Endothelial cell of umbilical vein (primary cell): ENCODE results near the gene S100A11. TPM values are rescaled to one million over a fixed set of nuclear protein-coding genes. Genes with fewer than 3 reads are reported as not detected.

Experiments used
- BruUV-seq: library from RNA; stranded (reverse); fragments of 400-500 nt; replicated peaks from 2 replicates; lab custom pipeline; 2021; lab: Mats Ljungman, UMichigan
- CTCF ChIA-PET: fragments of 300-600, 350-600 bp; sonication (Branson Sonifier 250); formaldehyde crosslinking; loops from one replicate; lab custom pipeline; 2021; ENCODE audit warnings: antibody characterized with exemption, inconsistent platforms; lab: Charles Lee
- POLR2A ChIA-PET: fragments of 300-600, 350-600 bp; sonication (Branson Sonifier 250); formaldehyde crosslinking; loops from one replicate; lab custom pipeline; 2021; ENCODE audit warnings: antibody characterized with exemption, inconsistent platforms; lab: Charles Lee
- DNase-seq: peaks from one replicate; pipeline ENCODE4 v3.0.0-alpha.2; 2011; ENCODE audit warnings: low read depth, low spot score
- FAIRE-seq: peaks from 2 replicates; lab custom pipeline; 2011; peaks lifted over from hg19 to GRCh38; lab: Jason Lieb, UNC
- H2AFZ ChIP-seq: 2 replicates; pipeline ENCODE4 v1.6.0; 2012; ENCODE audit warnings: low read depth, low read length, control low read depth, inconsistent platforms
- H3K27ac ChIP-seq: 2 replicates; pipeline ENCODE4 v1.5.1; 2011; ENCODE audit warnings: low read depth, mild to moderate bottlenecking, control low read depth, low read length, moderate library complexity; ENCODE audit not compliant: insufficient read depth
- H3K27me3 ChIP-seq, 2 experiments: 2 replicates each; pipeline versions ENCODE4 v1.6.0 to v1.6.1; 2011; ENCODE audit warnings: low read length in 2 of 2, mixed read lengths in 1 of 2; ENCODE audit not compliant: control insufficient read depth in 2 of 2, insufficient read depth in 2 of 2
- H3K36me3 ChIP-seq, 2 experiments: 2 replicates in 1 of 2; 3 replicates in 1 of 2; pipeline ENCODE4 v1.5.1; 2011; ENCODE audit warnings: low read length in 2 of 2, mild to moderate bottlenecking in 1 of 2, moderate library complexity in 1 of 2; ENCODE audit not compliant: control insufficient read depth in 2 of 2, insufficient read depth in 2 of 2; ENCODE audit errors: extremely low read depth in 1 of 2
- H3K4me1 ChIP-seq: 3 replicates; pipeline ENCODE4 v1.5.1; 2011; ENCODE audit warnings: mild to moderate bottlenecking, low read length; ENCODE audit not compliant: control insufficient read depth, insufficient read depth; ENCODE audit errors: extremely low read depth
- H3K4me2 ChIP-seq: 2 replicates; pipeline ENCODE4 v1.6.1; 2011; ENCODE audit warnings: low read length, control low read depth, mixed read lengths; ENCODE audit not compliant: insufficient read depth
- H3K4me3 ChIP-seq, 3 experiments: fragments of 200-600 bp in 1 of 3; sonication (generic), shearing (Covaris generic) in 1 of 3; replicated peaks in 1 of 3; 2 replicates each; pipeline ENCODE4 v1.5.1; 2011 to 2016; ENCODE audit warnings: control low read depth in 3 of 3, low read length in 3 of 3, mild to moderate bottlenecking in 2 of 3, inconsistent platforms in 1 of 3, low read depth in 1 of 3, moderate library complexity in 1 of 3; ENCODE audit not compliant: insufficient read depth in 1 of 3
- H3K79me2 ChIP-seq: 2 replicates; pipeline ENCODE4 v1.6.0; 2012; ENCODE audit warnings: low read length, inconsistent platforms; ENCODE audit not compliant: control insufficient read depth, insufficient read depth
- H3K9ac ChIP-seq: replicated peaks from 2 replicates; pipeline ENCODE3; 2011; ENCODE audit warnings: low read length, control low read depth; ENCODE audit not compliant: insufficient read depth; ENCODE audit errors: extremely low read depth
- H3K9me1 ChIP-seq: replicated peaks from 3 replicates; pipeline ENCODE4 v1.6.0; 2011; ENCODE audit warnings: mild to moderate bottlenecking, low read length; ENCODE audit not compliant: control insufficient read depth, insufficient read depth; ENCODE audit errors: extremely low read depth
- H3K9me3 ChIP-seq: replicated peaks from 2 replicates; pipeline ENCODE4 v1.5.1; 2012; ENCODE audit warnings: low read length, inconsistent platforms; ENCODE audit not compliant: control insufficient read depth, insufficient read depth
- H4K20me1 ChIP-seq: replicated peaks from 2 replicates; pipeline ENCODE3; 2011; ENCODE audit warnings: mild to moderate bottlenecking, low read length; ENCODE audit not compliant: control insufficient read depth, insufficient read depth; ENCODE audit errors: extremely low read depth
- EZH2 ChIP-seq: IDR thresholded peaks from 2 replicates; pipeline ENCODE4 v1.6.1; 2012; ENCODE audit warnings: borderline replicate concordance, low read depth, mild to moderate bottlenecking, moderate library complexity, low read length, inconsistent platforms; ENCODE audit not compliant: severe bottlenecking
- FOS ChIP-seq: IDR thresholded peaks from 2 replicates; pipeline ENCODE4 v1.6.1; 2011; ENCODE audit warnings: mild to moderate bottlenecking, low read length, moderate library complexity, borderline replicate concordance; ENCODE audit not compliant: insufficient read depth
- GATA2 ChIP-seq: IDR thresholded peaks from 2 replicates; pipeline ENCODE4 v1.7.0; 2011; ENCODE audit warnings: low read depth, mild to moderate bottlenecking, moderate library complexity, mixed read lengths, low read length; ENCODE audit not compliant: insufficient read length, insufficient read depth
- JUN ChIP-seq: IDR thresholded peaks from 2 replicates; pipeline ENCODE4 v1.6.1; 2011; ENCODE audit warnings: borderline replicate concordance, low read depth; ENCODE audit not compliant: insufficient read length, insufficient read depth
- MYC ChIP-seq: IDR thresholded peaks from one replicate; pipeline ENCODE4 v1.6.1; 2011; ENCODE audit warnings: mild to moderate bottlenecking, low read depth, low read length
- POLR2A ChIP-seq: IDR thresholded peaks from 2 replicates; pipeline ENCODE4 v1.6.1; 2012; ENCODE audit warnings: low read depth, mild to moderate bottlenecking, control low read depth, low read length
- POLR2AphosphoS5 ChIP-seq: IDR thresholded peaks from 2 replicates; pipeline ENCODE4 v1.6.1; 2012; ENCODE audit warnings: low read depth, mild to moderate bottlenecking, control low read depth, low read length, moderate library complexity; ENCODE audit not compliant: insufficient read depth
- dilution Hi-C: fragments of 300-500 bp; cut with MboI; formaldehyde crosslinking; loops from one replicate; pipeline ENCODE4 v1.15.0; 2019; ENCODE audit warnings: low sequenced_read_pairs; ENCODE audit not compliant: extremely low pct_ligation_motif_present
- intact Hi-C: fragments of 100-400 bp; cut with micrococcal nuclease; formaldehyde crosslinking; loops from one replicate; pipeline ENCODE4 v1.10.0; 2022
- polyA plus RNA-seq, 4 experiments: library from polyadenylated mRNA; depleted of rRNA in 3 of 4; stranded (reverse) in 3 of 4; unstranded in 1 of 4; fragments of >200 nt; gene quantifications; 2 replicates each; pipeline versions ENCODE4 v1.2.1 to v1.2.3, GENCODE V29; 2011 to 2012; ENCODE audit warnings: missing spikeins in 1 of 4
- total RNA-seq: library from RNA; stranded (reverse); gene quantifications from 2 replicates; pipeline ENCODE4 v1.2.3, GENCODE V29; 2021
- TF ChIP-seq, protein P1 (sequence below): IDR thresholded peaks from 2 replicates; pipeline ENCODE4 v1.6.1; 2011; ENCODE audit not compliant: insufficient read depth, insufficient read length
- TF ChIP-seq, protein P2 (sequence below), 2 donors: IDR thresholded peaks; 1 replicate in 1 of 2; 2 replicates in 1 of 2; pipeline ENCODE4 v1.5.1; 2011; ENCODE audit warnings: low read length in 2 of 2, mild to moderate bottlenecking in 2 of 2, moderate library complexity in 2 of 2, control low read depth in 1 of 2, inconsistent platforms in 1 of 2, low read depth in 1 of 2; ENCODE audit not compliant: insufficient read depth in 1 of 2; ENCODE audit errors: extremely low read depth in 1 of 2

S100A11 gene
- total and polyA plus RNA-seq, 2 donors (not counting 3 experiments of a cell fraction or from before 2014, with no cell fraction given), result 497 to 505 TPM

DNA sequence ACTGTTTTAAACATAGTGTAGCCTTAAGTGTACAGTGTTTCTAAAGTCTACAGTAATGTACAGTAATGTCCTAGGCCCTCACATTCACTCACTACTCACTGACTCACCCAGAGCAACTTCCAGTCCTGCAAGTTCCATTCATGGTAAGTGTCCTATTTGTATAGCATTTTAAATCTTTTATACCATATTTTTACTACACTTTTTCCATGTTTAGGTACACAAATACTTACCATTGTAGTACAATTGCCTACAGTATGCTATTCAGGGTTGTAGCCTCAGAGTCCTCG is 39.6 kb downstream of the S100A11 start:
- no peak overlapping the region for H2AFZ ChIP-seq
- H3K27ac ChIP-seq, result no peak overlapping the region
- H3K4me3 ChIP-seq, result no peak overlapping the region
- no peaks in the 10 kb centered on the region for H3K9me3 ChIP-seq
- no peaks in the 10 kb centered on the region for H4K20me1 ChIP-seq
- intact Hi-C loops, result loop anchor here (1.0 kb wide), 2 partner anchors 63 to 108 kb away; no protein-coding TSS in a partner anchor
- POLR2A ChIA-PET, result no interaction called here
- FAIRE-seq, result no peak
- no peaks in the 10 kb centered on the region for H3K9me1 ChIP-seq
- no peak overlapping the region for H3K9ac ChIP-seq
- no peak for TF ChIP-seq GATA2
- BruUV-seq, result no TSS peak
- H3K27me3 ChIP-seq, result peaks cover 0 to 2% of the 10 kb centered on the region in 2 experiments
- H3K36me3 ChIP-seq, result no peaks in the 10 kb centered on the region
- DNase-seq, result no peak
- peaks cover 10% of the 10 kb centered on the region for H3K4me1 ChIP-seq
- H3K4me2 ChIP-seq, result no peak overlapping the region
- H3K79me2 ChIP-seq, result peaks cover 11% of the 10 kb centered on the region
- dilution Hi-C loops, result no loop called here
- CTCF ChIA-PET, result interaction anchor here (7.3 to 19.6 kb wide), 3 partner anchors 31 to 108 kb away, joined by 128 to 572 read pairs (median 435); no protein-coding TSS in a partner anchor

DNA sequence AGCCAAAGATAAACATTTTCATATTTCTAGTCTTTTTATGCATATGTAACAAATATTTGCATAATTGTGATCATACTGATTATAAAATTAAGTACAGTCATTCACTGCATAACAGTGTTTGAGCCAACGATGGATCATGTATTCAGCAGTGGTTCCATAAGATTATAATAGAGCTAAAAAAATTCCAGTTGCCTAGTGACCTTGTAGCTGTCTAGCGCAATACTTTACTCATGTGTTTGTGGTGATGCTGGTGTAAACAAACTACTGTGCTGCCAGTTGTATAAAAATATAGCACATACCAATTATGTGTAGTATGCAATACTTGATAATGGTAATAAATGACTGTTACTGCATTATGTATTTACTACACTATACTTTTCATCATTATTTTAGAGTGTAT is 41.0 kb downstream of the S100A11 start:
- dilution Hi-C loops, result no loop called here
- H3K9ac ChIP-seq, result no peak overlapping the region
- no TSS peak for BruUV-seq
- intact Hi-C loops, result loop anchor here (1.0 kb wide), 1 partner anchor 27 kb away; no protein-coding TSS in a partner anchor
- no peaks in the 10 kb centered on the region for H3K36me3 ChIP-seq
- CTCF ChIA-PET, result interaction anchor here (0.8 to 19.6 kb wide), 12 partner anchors 9 to 159 kb away, joined by 3 to 572 read pairs (median 4); partner anchors contain the start of gene THEM4
- peaks cover 0 to 2% of the 10 kb centered on the region in 2 experiments for H3K27me3 ChIP-seq
- FAIRE-seq (no peak), DNase-seq (no peak)
- POLR2A ChIA-PET, result no interaction called here
- H3K79me2 ChIP-seq, result peaks cover 25% of the 10 kb centered on the region
- TF ChIP-seq, protein P1, sequence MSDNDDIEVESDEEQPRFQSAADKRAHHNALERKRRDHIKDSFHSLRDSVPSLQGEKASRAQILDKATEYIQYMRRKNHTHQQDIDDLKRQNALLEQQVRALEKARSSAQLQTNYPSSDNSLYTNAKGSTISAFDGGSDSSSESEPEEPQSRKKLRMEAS, result no peak
- TF ChIP-seq POLR2A, result no peak
- TF ChIP-seq FOS, result no peak
- TF ChIP-seq, protein P2, sequence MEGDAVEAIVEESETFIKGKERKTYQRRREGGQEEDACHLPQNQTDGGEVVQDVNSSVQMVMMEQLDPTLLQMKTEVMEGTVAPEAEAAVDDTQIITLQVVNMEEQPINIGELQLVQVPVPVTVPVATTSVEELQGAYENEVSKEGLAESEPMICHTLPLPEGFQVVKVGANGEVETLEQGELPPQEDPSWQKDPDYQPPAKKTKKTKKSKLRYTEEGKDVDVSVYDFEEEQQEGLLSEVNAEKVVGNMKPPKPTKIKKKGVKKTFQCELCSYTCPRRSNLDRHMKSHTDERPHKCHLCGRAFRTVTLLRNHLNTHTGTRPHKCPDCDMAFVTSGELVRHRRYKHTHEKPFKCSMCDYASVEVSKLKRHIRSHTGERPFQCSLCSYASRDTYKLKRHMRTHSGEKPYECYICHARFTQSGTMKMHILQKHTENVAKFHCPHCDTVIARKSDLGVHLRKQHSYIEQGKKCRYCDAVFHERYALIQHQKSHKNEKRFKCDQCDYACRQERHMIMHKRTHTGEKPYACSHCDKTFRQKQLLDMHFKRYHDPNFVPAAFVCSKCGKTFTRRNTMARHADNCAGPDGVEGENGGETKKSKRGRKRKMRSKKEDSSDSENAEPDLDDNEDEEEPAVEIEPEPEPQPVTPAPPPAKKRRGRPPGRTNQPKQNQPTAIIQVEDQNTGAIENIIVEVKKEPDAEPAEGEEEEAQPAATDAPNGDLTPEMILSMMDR (IDR thresholded peaks at IDR 0.05; ENCODE audit: extremely low read depth in 1 of 2, insufficient read depth in 1 of 2, low read depth in 1 of 2, low read length in 2 of 2), result no peak
- TF ChIP-seq MYC, result no peak
- no peak for TF ChIP-seq JUN
- TF ChIP-seq EZH2, result no peak
- no peak for TF ChIP-seq GATA2
- no peak for TF ChIP-seq POLR2AphosphoS5
- peaks cover 25% of the 10 kb centered on the region for H3K4me1 ChIP-seq
- no peaks in the 10 kb centered on the region for H3K9me1 ChIP-seq
- no peak overlapping the region for H2AFZ ChIP-seq
- H3K4me3 ChIP-seq, result no peak overlapping the region
- H3K4me2 ChIP-seq, result no peak overlapping the region
- no peaks in the 10 kb centered on the region for H4K20me1 ChIP-seq
- no peak overlapping the region for H3K27ac ChIP-seq
- H3K9me3 ChIP-seq, result no peaks in the 10 kb centered on the region
